GM13976 (cell line): Measurements from ENCODE around the gene RNU7-1.

Source experiments
- DNase-seq: peaks from one replicate; pipeline ENCODE4 v3.0.0; 2012; ENCODE audit warnings: low spot score
- in situ Hi-C: fragments of 300-500 bp; cut with MboI; formaldehyde crosslinking; loops from one replicate; pipeline ENCODE4 v1.12.0; 2022; ENCODE audit warnings: low sequenced_read_pairs, mixed read lengths, inconsistent platforms; ENCODE audit not compliant: unreplicated experiment
- TF ChIP-seq, protein P1 (sequence below): IDR thresholded peaks from 2 replicates; pipeline ENCODE4 v1.5.1; 2012; ENCODE audit warnings: borderline replicate concordance, mild to moderate bottlenecking; ENCODE audit not compliant: insufficient read depth; ENCODE audit errors: extremely low read depth, missing control alignments, control extremely low read depth

Gene RNU7-1

DNA sequence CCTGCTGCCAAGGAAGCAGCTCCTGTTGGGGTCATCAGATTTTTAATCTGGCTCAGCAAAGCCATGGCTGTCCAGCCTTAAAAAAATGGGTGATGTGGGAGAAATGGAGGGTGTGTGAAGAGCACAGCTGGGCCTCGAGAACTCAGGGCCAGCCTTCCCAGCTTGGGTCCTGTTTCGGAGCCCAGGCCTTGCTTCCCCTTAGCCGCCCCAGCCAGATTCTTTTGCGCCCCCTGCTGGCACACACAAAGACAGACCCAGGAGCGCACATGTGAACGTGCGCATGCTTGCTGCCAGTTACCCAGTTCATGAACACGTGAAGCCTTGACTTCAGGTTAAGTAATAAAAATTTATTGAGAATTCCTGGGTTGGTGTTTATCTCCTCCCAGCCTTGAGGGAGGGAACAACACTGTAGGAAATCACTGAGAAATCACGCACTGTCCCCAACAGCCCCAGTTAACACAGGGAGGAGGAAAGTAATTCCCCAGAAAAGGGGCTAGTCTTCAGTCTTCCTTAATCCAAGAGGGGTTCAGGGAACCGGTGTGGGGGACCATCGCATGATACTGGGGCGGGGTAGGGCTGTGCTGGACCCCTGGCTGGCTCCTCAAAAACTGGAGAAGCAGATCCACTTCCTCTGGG, 21.5 kb downstream of the RNU7-1 start:
- TF ChIP-seq, protein P1, sequence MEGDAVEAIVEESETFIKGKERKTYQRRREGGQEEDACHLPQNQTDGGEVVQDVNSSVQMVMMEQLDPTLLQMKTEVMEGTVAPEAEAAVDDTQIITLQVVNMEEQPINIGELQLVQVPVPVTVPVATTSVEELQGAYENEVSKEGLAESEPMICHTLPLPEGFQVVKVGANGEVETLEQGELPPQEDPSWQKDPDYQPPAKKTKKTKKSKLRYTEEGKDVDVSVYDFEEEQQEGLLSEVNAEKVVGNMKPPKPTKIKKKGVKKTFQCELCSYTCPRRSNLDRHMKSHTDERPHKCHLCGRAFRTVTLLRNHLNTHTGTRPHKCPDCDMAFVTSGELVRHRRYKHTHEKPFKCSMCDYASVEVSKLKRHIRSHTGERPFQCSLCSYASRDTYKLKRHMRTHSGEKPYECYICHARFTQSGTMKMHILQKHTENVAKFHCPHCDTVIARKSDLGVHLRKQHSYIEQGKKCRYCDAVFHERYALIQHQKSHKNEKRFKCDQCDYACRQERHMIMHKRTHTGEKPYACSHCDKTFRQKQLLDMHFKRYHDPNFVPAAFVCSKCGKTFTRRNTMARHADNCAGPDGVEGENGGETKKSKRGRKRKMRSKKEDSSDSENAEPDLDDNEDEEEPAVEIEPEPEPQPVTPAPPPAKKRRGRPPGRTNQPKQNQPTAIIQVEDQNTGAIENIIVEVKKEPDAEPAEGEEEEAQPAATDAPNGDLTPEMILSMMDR = peak; percentile 94
- DNase-seq = peak; percentile 86

GRCh38 chr12:6965714-6966113, 22.1 kb downstream of the RNU7-1 start:
- no peak for DNase-seq
- in situ Hi-C loops = no loop called here
- TF ChIP-seq, protein P1 = no peak

More for the DNA sequence above, 21.5 kb downstream of the RNU7-1 start:
- in situ Hi-C loops = no loop called here

GRCh38 chr12:6966351-6966750, 22.7 kb downstream of the RNU7-1 start:
- no peak for DNase-seq
- TF ChIP-seq, protein P1 = no peak
- in situ Hi-C loops = no loop called here

DNA sequence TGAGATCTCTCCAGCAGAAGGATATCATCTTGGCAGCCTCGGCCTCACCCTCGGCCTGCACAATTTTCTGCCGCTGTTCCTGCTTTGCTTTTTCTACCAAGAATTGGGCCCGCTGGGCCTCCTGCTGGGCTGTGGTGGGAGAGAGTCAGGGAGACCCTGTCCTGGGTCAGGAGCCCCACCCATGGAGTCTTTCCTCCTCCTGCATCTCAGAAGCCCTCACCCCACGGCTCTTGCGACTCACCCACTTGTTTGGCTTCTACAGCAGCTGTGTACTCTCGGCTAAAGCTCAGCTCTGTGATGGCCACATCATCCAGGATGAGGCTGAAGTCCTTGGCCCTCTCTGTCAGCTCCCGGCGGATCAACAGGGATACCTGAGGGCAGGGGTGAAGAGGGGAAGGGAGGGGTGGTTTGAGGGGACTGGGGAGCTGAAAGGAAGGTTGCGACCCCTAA, 24.1 kb downstream of the RNU7-1 start:
- in situ Hi-C loops = no loop called here
- TF ChIP-seq, protein P1 = no peak

DNA sequence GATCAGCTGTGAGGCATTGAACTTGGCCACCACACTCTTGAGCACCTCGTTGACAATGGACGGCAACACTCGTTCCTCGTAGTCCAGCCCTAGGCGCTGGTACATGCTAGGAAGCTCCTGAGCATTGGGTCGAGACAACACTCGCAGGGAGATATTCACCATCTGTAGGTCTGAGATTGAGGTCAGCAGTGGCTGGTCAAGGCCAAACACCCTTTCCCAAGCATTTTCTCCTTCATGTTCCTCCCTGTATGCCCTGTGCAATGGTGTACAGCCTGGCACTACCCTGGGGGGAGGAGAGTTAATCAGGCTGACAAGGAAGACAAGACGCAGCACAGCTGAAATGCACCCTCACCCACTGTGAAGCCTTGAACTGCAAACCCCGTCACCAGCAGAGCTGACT, 24.8 kb downstream of the RNU7-1 start:
- TF ChIP-seq, protein P1 = no peak
- no peak for DNase-seq
- in situ Hi-C loops = no loop called here

More for the DNA sequence above, 24.1 kb downstream of the RNU7-1 start:
- DNase-seq = no peak

GRCh38 chr12:6970096-6970527, 26.5 kb downstream of the RNU7-1 start:
- in situ Hi-C loops = no loop called here
- no peak for DNase-seq
- TF ChIP-seq, protein P1 = no peak

DNA sequence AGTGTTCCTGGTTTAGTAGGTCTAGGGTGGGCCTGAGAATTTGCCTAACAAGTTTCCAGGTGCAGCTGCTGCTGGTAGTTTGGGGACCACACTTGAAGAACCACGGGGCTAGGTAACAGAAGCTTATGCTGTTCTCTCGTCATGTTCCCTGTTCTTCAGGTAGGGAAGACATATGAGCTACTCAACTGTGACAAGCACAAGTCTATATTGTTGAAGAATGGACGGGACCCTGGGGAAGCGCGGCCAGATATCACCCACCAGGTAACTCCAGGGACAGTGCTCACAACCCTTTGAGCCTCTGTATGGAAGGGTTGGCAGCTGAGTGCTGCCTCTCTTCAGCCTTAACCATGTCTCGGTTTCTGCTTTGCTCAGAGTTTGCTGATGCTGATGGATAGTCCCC, 30.6 kb downstream of the RNU7-1 start:
- DNase-seq = no peak
- TF ChIP-seq, protein P1 = no peak
- in situ Hi-C loops = no loop called here
